ENCODE data around the gene GRPEL1. TPM values are rescaled to one million over a fixed set of nuclear protein-coding genes. Genes with fewer than 3 reads are reported as not detected.

Gene GRPEL1
- polyA plus RNA-seq, 1 of the 3 experiments (the other 2 are of a cell fraction), result 29.8 TPM

- Histone ChIP-seq H3K27me3 (ENCODE audit: insufficient read depth) (no peaks in the 10 kb centered on the region), H2AFZ (ENCODE audit: low read depth) (no peak overlapping the region), H3K79me2 (ENCODE audit: insufficient read depth) (peaks cover 56% of the 10 kb centered on the region), H3K9ac (no peak overlapping the region), H3K36me3 (replicated peaks in 1 of 2; ENCODE audit: control insufficient read depth in 1 of 2, insufficient read depth in 2 of 2, low read length in 1 of 2) (peaks cover 22 to 37% of the 10 kb centered on the region in 2 experiments), H3K9me3 (no peaks in the 10 kb centered on the region), H4K20me1 (ENCODE audit: insufficient read depth) (peaks cover 25% of the 10 kb centered on the region), H3K9me2 (no peaks in the 10 kb centered on the region), H3K27ac (ENCODE audit: low read depth in 2 of 2, low read length in 1 of 2) (no peak overlapping the region), H3F3A (replicated peaks; ENCODE audit: insufficient read depth) (peaks cover 3% of the 10 kb centered on the region), H3K4me3 (ENCODE audit: low read depth in 2 of 2, low read length in 1 of 2) (no peak overlapping the region), H3K4me2 (peak overlapping the region; percentile 99; the same call in 1 of the 2 replicates), H3K4me1 (ENCODE audit: control insufficient read depth in 1 of 2, insufficient read depth in 2 of 2, low read depth in 1 of 2, low read length in 1 of 2) (peaks cover 0 to 17% of the 10 kb centered on the region in 2 experiments; a peak in 2 of 4 replicates)
- POLR2A ChIA-PET, result interaction anchor here (0.6 kb wide), 1 partner anchor 1111 kb away, joined by 4 read pairs; no protein-coding TSS in a partner anchor
- no peak for DNase-seq
- no peak for TF ChIP-seq TEAD4 (IDR thresholded peaks at IDR 0.05; ENCODE audit: borderline replicate concordance, insufficient read depth)
- no peak for TF ChIP-seq RXRA (IDR thresholded peaks at IDR 0.05; ENCODE audit: borderline replicate concordance, low read depth)
- TF ChIP-seq NRF1 (IDR thresholded peaks at IDR 0.05; ENCODE audit: low read depth, low read length), result no peak
- no peak for TF ChIP-seq GABPA (IDR thresholded peaks at IDR 0.05; ENCODE audit: low read depth)
- no peak for TF ChIP-seq TCF12 (IDR thresholded peaks at IDR 0.05)
- TF ChIP-seq CHD2 (IDR thresholded peaks at IDR 0.05; ENCODE audit: low read length, partially characterized antibody), result no peak
- TF ChIP-seq FOXM1 (IDR thresholded peaks at IDR 0.05; ENCODE audit: low read depth), result no peak
- TF ChIP-seq, protein P1, sequence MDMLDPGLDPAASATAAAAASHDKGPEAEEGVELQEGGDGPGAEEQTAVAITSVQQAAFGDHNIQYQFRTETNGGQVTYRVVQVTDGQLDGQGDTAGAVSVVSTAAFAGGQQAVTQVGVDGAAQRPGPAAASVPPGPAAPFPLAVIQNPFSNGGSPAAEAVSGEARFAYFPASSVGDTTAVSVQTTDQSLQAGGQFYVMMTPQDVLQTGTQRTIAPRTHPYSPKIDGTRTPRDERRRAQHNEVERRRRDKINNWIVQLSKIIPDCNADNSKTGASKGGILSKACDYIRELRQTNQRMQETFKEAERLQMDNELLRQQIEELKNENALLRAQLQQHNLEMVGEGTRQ (IDR thresholded peaks at IDR 0.05; ENCODE audit: borderline replicate concordance, low read depth, low read length), result no peak
- TF ChIP-seq SIN3A (IDR thresholded peaks at IDR 0.05; ENCODE audit: borderline replicate concordance, low read depth, low read length), result no peak
- TF ChIP-seq MXI1 (IDR thresholded peaks at IDR 0.05; ENCODE audit: low read depth, low read length), result no peak
- TF ChIP-seq RCOR1 (IDR thresholded peaks at IDR 0.05; ENCODE audit: low read length), result no peak
- no peak for TF ChIP-seq RAD21 (IDR thresholded peaks at IDR 0.05; ENCODE audit: low read length)
- TF ChIP-seq GATA2 (CRISPR knock-in tag; IDR thresholded peaks at IDR 0.05), result no peak
- TF ChIP-seq, protein P2, sequence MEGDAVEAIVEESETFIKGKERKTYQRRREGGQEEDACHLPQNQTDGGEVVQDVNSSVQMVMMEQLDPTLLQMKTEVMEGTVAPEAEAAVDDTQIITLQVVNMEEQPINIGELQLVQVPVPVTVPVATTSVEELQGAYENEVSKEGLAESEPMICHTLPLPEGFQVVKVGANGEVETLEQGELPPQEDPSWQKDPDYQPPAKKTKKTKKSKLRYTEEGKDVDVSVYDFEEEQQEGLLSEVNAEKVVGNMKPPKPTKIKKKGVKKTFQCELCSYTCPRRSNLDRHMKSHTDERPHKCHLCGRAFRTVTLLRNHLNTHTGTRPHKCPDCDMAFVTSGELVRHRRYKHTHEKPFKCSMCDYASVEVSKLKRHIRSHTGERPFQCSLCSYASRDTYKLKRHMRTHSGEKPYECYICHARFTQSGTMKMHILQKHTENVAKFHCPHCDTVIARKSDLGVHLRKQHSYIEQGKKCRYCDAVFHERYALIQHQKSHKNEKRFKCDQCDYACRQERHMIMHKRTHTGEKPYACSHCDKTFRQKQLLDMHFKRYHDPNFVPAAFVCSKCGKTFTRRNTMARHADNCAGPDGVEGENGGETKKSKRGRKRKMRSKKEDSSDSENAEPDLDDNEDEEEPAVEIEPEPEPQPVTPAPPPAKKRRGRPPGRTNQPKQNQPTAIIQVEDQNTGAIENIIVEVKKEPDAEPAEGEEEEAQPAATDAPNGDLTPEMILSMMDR (IDR thresholded peaks at IDR 0.05), result no peak
- TF ChIP-seq ELF1 (IDR thresholded peaks at IDR 0.05), result no peak
- no peak for TF ChIP-seq EZH2phosphoT487 (IDR thresholded peaks at IDR 0.05; ENCODE audit: borderline replicate concordance, low read depth)
- no peak for TF ChIP-seq NFIC (IDR thresholded peaks at IDR 0.05; ENCODE audit: borderline replicate concordance)
- no peak for TF ChIP-seq EP300 (IDR thresholded peaks at IDR 0.05; ENCODE audit: borderline replicate concordance in 1 of 2, low read depth in 1 of 2, low read length in 1 of 2)
- no peak for TF ChIP-seq FOSL2 (IDR thresholded peaks at IDR 0.05; ENCODE audit: borderline replicate concordance, low read depth)
- TF ChIP-seq, protein P3, sequence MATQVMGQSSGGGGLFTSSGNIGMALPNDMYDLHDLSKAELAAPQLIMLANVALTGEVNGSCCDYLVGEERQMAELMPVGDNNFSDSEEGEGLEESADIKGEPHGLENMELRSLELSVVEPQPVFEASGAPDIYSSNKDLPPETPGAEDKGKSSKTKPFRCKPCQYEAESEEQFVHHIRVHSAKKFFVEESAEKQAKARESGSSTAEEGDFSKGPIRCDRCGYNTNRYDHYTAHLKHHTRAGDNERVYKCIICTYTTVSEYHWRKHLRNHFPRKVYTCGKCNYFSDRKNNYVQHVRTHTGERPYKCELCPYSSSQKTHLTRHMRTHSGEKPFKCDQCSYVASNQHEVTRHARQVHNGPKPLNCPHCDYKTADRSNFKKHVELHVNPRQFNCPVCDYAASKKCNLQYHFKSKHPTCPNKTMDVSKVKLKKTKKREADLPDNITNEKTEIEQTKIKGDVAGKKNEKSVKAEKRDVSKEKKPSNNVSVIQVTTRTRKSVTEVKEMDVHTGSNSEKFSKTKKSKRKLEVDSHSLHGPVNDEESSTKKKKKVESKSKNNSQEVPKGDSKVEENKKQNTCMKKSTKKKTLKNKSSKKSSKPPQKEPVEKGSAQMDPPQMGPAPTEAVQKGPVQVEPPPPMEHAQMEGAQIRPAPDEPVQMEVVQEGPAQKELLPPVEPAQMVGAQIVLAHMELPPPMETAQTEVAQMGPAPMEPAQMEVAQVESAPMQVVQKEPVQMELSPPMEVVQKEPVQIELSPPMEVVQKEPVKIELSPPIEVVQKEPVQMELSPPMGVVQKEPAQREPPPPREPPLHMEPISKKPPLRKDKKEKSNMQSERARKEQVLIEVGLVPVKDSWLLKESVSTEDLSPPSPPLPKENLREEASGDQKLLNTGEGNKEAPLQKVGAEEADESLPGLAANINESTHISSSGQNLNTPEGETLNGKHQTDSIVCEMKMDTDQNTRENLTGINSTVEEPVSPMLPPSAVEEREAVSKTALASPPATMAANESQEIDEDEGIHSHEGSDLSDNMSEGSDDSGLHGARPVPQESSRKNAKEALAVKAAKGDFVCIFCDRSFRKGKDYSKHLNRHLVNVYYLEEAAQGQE (IDR thresholded peaks at IDR 0.05; ENCODE audit: low read depth, low read length), result no peak
- CTCF ChIA-PET, result interaction anchor here (1.2 to 9.1 kb wide), 6 partner anchors 23 to 345 kb away, joined by 3 to 80 read pairs (median 4); partner anchors contain the start of gene TADA2B
- 93% methylated on average over 11 of the region's 11 CpGs for whole genome bisulfite sequencing (ENCODE audit: low lambda C conversion rate)
Observed at GRCh38 chr4:7066006-7066405, 1.9 kb downstream of the GRPEL1 start.

Data from SK-N-SH (cell line).